Vagina (tissue), 2 donors: Measurements from ENCODE around the gene DCUN1D4. TPM values are rescaled to one million over a fixed set of nuclear protein-coding genes. Genes with fewer than 3 reads are reported as not detected.

Source experiments
- DNase-seq, 2 donors: peaks; one replicate each; pipeline ENCODE4 v3.0.0-alpha.2; 2017; ENCODE audit errors: extremely low spot score in 2 of 2
- H3K27ac ChIP-seq: fragments of 200-600 bp; sonication (generic); one replicate; pipeline ENCODE4 v1.5.1; 2019
- H3K27me3 ChIP-seq: fragments of 200-600 bp; sonication (generic); one replicate; pipeline ENCODE4 v1.5.1; 2019
- H3K36me3 ChIP-seq, 2 donors: fragments of 200-600 bp; sonication (generic); one replicate each; pipeline ENCODE4 v1.5.1; 2017 to 2019
- H3K4me1 ChIP-seq: fragments of 200-600 bp; sonication (generic); one replicate; pipeline ENCODE4 v1.5.1; 2019
- H3K4me3 ChIP-seq, 2 donors: fragments of 200-600 bp; sonication (generic); 1 replicate in 1 of 2; 2 replicates in 1 of 2; pipeline ENCODE4 v1.5.1; 2016 to 2019
- H3K9me3 ChIP-seq: fragments of 200-600 bp; sonication (generic); one replicate; pipeline ENCODE4 v1.5.1; 2019
- CTCF ChIP-seq, 3 experiments: fragments of 450-650 bp in 2 of 3; fragments of 200-600 bp in 1 of 3; sonication (generic) in 1 of 3; IDR thresholded peaks; one replicate each; pipeline ENCODE4 v1.5.1; 2017 to 2019; ENCODE audit warnings: antibody characterized with exemption in 3 of 3, mild to moderate bottlenecking in 2 of 3, moderate library complexity in 2 of 3
- POLR2A ChIP-seq, 2 donors: fragments of 450-650 bp; IDR thresholded peaks; one replicate each; pipeline ENCODE4 v1.6.1; 2017; ENCODE audit warnings: antibody characterized with exemption in 2 of 2, mild to moderate bottlenecking in 2 of 2, moderate library complexity in 2 of 2
- POLR2AphosphoS5 ChIP-seq, 2 donors: sonication (generic); formaldehyde crosslinking; IDR thresholded peaks; one replicate each; pipeline ENCODE4 v1.9.0; 2017; ENCODE audit warnings: antibody characterized with exemption in 2 of 2, mild to moderate bottlenecking in 2 of 2, low read depth in 1 of 2; ENCODE audit not compliant: insufficient read depth in 1 of 2
- intact Hi-C: fragments of 100-400 bp; cut with DNase I; formaldehyde crosslinking; loops from one replicate; pipeline ENCODE4 v1.15.1; 2023
- total RNA-seq: library from RNA; depleted of rRNA; stranded (reverse); fragments of >200 nt; gene quantifications from one replicate; pipeline ENCODE4 v1.2.3, GENCODE V29; 2016

Gene DCUN1D4
- total RNA-seq, 1 donor from 2014 or later = 47.4 TPM

- Histone ChIP-seq H3K27ac (no peak overlapping the region), H3K9me3 (no peaks in the 10 kb centered on the region), H3K27me3 (no peaks in the 10 kb centered on the region), H3K36me3 (peaks cover 0 to 49% of the 10 kb centered on the region in 2 donors), H3K4me1 (no peaks in the 10 kb centered on the region), H3K4me3 (no peak overlapping the region)
- DNase-seq = no peak
- TF ChIP-seq POLR2A (IDR thresholded peaks at IDR 0.05) (no peak), CTCF (IDR thresholded peaks at IDR 0.05) (no peak), POLR2AphosphoS5 (IDR thresholded peaks at IDR 0.05; ENCODE audit: insufficient read depth in 1 of 2, low read depth in 1 of 2) (no peak)
- intact Hi-C loops = no loop called here
These were observed 24.9 kb downstream of the DCUN1D4 start for GRCh38 chr4:51867689-51868448.

- Histone ChIP-seq H3K27me3 (no peaks in the 10 kb centered on the region), H3K4me1 (no peaks in the 10 kb centered on the region), H3K36me3 (peaks cover 0 to 49% of the 10 kb centered on the region in 2 donors), H3K9me3 (no peaks in the 10 kb centered on the region), H3K27ac (no peak overlapping the region), H3K4me3 (no peak overlapping the region)
- no peak for DNase-seq
- intact Hi-C loops = no loop called here
- TF ChIP-seq CTCF (IDR thresholded peaks at IDR 0.05) (no peak), POLR2A (IDR thresholded peaks at IDR 0.05) (no peak), POLR2AphosphoS5 (IDR thresholded peaks at IDR 0.05; ENCODE audit: insufficient read depth in 1 of 2, low read depth in 1 of 2) (no peak)
These were observed 25.5 kb downstream of the DCUN1D4 start for GRCh38 chr4:51868449-51868847.

- peaks cover 0 to 46% of the 10 kb centered on the region in 2 donors for H3K36me3 ChIP-seq
- no peak overlapping the region for H3K4me3 ChIP-seq
- DNase-seq = no peak
- H3K4me1 ChIP-seq = no peaks in the 10 kb centered on the region
- no peak for TF ChIP-seq CTCF (IDR thresholded peaks at IDR 0.05)
- no peak for TF ChIP-seq POLR2A (IDR thresholded peaks at IDR 0.05)
- no peak for TF ChIP-seq POLR2AphosphoS5 (IDR thresholded peaks at IDR 0.05; ENCODE audit: insufficient read depth in 1 of 2, low read depth in 1 of 2)
- no peaks in the 10 kb centered on the region for H3K9me3 ChIP-seq
- intact Hi-C loops = no loop called here
- H3K27ac ChIP-seq = no peak overlapping the region
- H3K27me3 ChIP-seq = no peaks in the 10 kb centered on the region
These were observed 27.7 kb downstream of the DCUN1D4 start for GRCh38 chr4:51870441-51871188.

- H3K27me3 ChIP-seq = no peaks in the 10 kb centered on the region
- H3K27ac ChIP-seq = no peak overlapping the region
- H3K4me1 ChIP-seq = no peaks in the 10 kb centered on the region
- DNase-seq = no peak
- TF ChIP-seq CTCF (IDR thresholded peaks at IDR 0.05) (no peak), POLR2AphosphoS5 (IDR thresholded peaks at IDR 0.05; ENCODE audit: insufficient read depth in 1 of 2, low read depth in 1 of 2) (no peak), POLR2A (IDR thresholded peaks at IDR 0.05) (no peak)
- H3K9me3 ChIP-seq = no peaks in the 10 kb centered on the region
- no peak overlapping the region for H3K4me3 ChIP-seq
- peaks cover 0 to 44% of the 10 kb centered on the region in 2 donors for H3K36me3 ChIP-seq
- intact Hi-C loops = no loop called here
These were observed 29.5 kb downstream of the DCUN1D4 start for GRCh38 chr4:51872283-51872997.
